Stomach smooth muscle (tissue), 2 donors: ENCODE data around the gene KLHL8.
"Not testable (repeated sequence)": the region's sequence is repeated elsewhere in the genome, so short reads cannot be mapped to it uniquely, and the experiment has no call there.

Experiments used
- H3K27ac ChIP-seq: one replicate; pipeline ENCODE4 v1.7.0; 2013; ENCODE audit warnings: mild to moderate bottlenecking, low read length, inconsistent platforms
- H3K27me3 ChIP-seq, 2 donors: one replicate each; pipeline ENCODE4 v1.7.0; 2013; ENCODE audit warnings: low read length in 2 of 2; ENCODE audit not compliant: insufficient read depth in 2 of 2, control insufficient read depth in 1 of 2
- H3K36me3 ChIP-seq, 2 donors: one replicate each; pipeline ENCODE4 v1.7.0; 2013; ENCODE audit warnings: low read length in 2 of 2; ENCODE audit not compliant: control insufficient read depth in 2 of 2, insufficient read depth in 2 of 2
- H3K4me1 ChIP-seq: one replicate; pipeline ENCODE4 v1.7.0; 2013; ENCODE audit warnings: low read length; ENCODE audit not compliant: control insufficient read depth, insufficient read depth
- H3K4me3 ChIP-seq, 2 donors: one replicate each; pipeline ENCODE4 v1.7.0; 2013; ENCODE audit warnings: low read length in 2 of 2
- H3K9ac ChIP-seq, 2 donors: one replicate each; pipeline ENCODE4 v1.7.0; 2013; ENCODE audit warnings: low read length in 2 of 2, mild to moderate bottlenecking in 1 of 2
- H3K9me3 ChIP-seq, 2 donors: one replicate each; pipeline ENCODE4 v1.7.0; 2013; ENCODE audit warnings: low read length in 2 of 2; ENCODE audit not compliant: control insufficient read depth in 2 of 2
- donor health status: healthy.
- donor health status: Pancreatic carcinoma.

KLHL8 gene

GRCh38 chr4:87228262-87228860, 7.9 kb upstream of the KLHL8 start:
- no peaks in the 10 kb centered on the region for H3K27me3 ChIP-seq
- H3K9ac ChIP-seq: no peak overlapping the region
- no peak overlapping the region for H3K27ac ChIP-seq
- H3K9me3 ChIP-seq: no peaks in the 10 kb centered on the region
- no peaks in the 10 kb centered on the region for H3K4me1 ChIP-seq
- H3K36me3 ChIP-seq: no peaks in the 10 kb centered on the region
- no peak overlapping the region for H3K4me3 ChIP-seq

- H3K4me3 ChIP-seq: no peak overlapping the region
- no peak overlapping the region for H3K27ac ChIP-seq
- H3K9ac ChIP-seq: no peak overlapping the region
Measured at GRCh38 chr4:87227751-87228151, 7.3 kb upstream of the KLHL8 start.

GRCh38 chr4:87225936-87226335, 5.5 kb upstream of the KLHL8 start:
- H3K4me3 ChIP-seq: no peak overlapping the region
- H3K9ac ChIP-seq: no peak overlapping the region
- no peaks in the 10 kb centered on the region for H3K36me3 ChIP-seq
- no peak overlapping the region for H3K27ac ChIP-seq
- H3K9me3 ChIP-seq: no peaks in the 10 kb centered on the region
- H3K4me1 ChIP-seq: no peaks in the 10 kb centered on the region
- no peaks in the 10 kb centered on the region for H3K27me3 ChIP-seq

More at GRCh38 chr4:87227751-87228151, 7.3 kb upstream of the KLHL8 start:
- Histone ChIP-seq H3K36me3 (no peaks in the 10 kb centered on the region), H3K27me3 (no peaks in the 10 kb centered on the region), H3K4me1 (no peaks in the 10 kb centered on the region), H3K9me3 (no peaks in the 10 kb centered on the region)

GRCh38 chr4:87224141-87224923, 3.9 kb upstream of the KLHL8 start:
- H3K9me3 ChIP-seq: no peaks in the 10 kb centered on the region
- H3K4me3 ChIP-seq: no peak overlapping the region
- no peaks in the 10 kb centered on the region for H3K36me3 ChIP-seq
- H3K4me1 ChIP-seq: peaks cover 4% of the 10 kb centered on the region
- H3K9ac ChIP-seq: no peak overlapping the region
- no peaks in the 10 kb centered on the region for H3K27me3 ChIP-seq
- H3K27ac ChIP-seq: no peak overlapping the region

GRCh38 chr4:87219632-87220093, 755 bp downstream of the KLHL8 start:
- Histone ChIP-seq H3K4me3 (peak overlapping the region; percentile 97 to 99), H3K4me1 (peaks cover 13% of the 10 kb centered on the region), H3K27ac (peak overlapping the region; percentile 71), H3K27me3 (no peaks in the 10 kb centered on the region), H3K36me3 (no peaks in the 10 kb centered on the region), H3K9ac (peak overlapping the region; percentile 80 to 82), H3K9me3 (no peaks in the 10 kb centered on the region)

GRCh38 chr4:87217235-87217763, 3.1 kb downstream of the KLHL8 start:
- not testable (repeated sequence) for H3K27ac ChIP-seq, H3K9me3 ChIP-seq, H3K9ac ChIP-seq, H3K27me3 ChIP-seq, H3K36me3 ChIP-seq, H3K4me3 ChIP-seq
- H3K4me1 ChIP-seq: peaks cover 13% of the 10 kb centered on the region

- Histone ChIP-seq H3K36me3 (no peaks in the 10 kb centered on the region), H3K27me3 (no peaks in the 10 kb centered on the region), H3K27ac (no peak overlapping the region), H3K4me3 (no peak overlapping the region), H3K4me1 (peaks cover 13% of the 10 kb centered on the region), H3K9ac (no peak overlapping the region), H3K9me3 (no peaks in the 10 kb centered on the region)
Measured at GRCh38 chr4:87216469-87216868, 3.9 kb downstream of the KLHL8 start.

- Histone ChIP-seq H3K27ac (no peak overlapping the region), H3K9me3 (no peaks in the 10 kb centered on the region), H3K4me3 (no peak overlapping the region), H3K36me3 (no peaks in the 10 kb centered on the region), H3K9ac (no peak overlapping the region), H3K27me3 (no peaks in the 10 kb centered on the region), H3K4me1 (peaks cover under 1% of the 10 kb centered on the region)
Measured at GRCh38 chr4:87213421-87214075, 6.9 kb downstream of the KLHL8 start.

- no peak overlapping the region for H3K9ac ChIP-seq
- H3K27me3 ChIP-seq: no peaks in the 10 kb centered on the region
- no peaks in the 10 kb centered on the region for H3K9me3 ChIP-seq
Measured at GRCh38 chr4:87211249-87211952, 9.0 kb downstream of the KLHL8 start.

GRCh38 chr4:87209696-87210095, 10.7 kb downstream of the KLHL8 start:
- no peak overlapping the region for H3K9ac ChIP-seq

More at GRCh38 chr4:87211249-87211952, 9.0 kb downstream of the KLHL8 start:
- Histone ChIP-seq H3K27ac (no peak overlapping the region), H3K4me1 (no peaks in the 10 kb centered on the region), H3K36me3 (no peaks in the 10 kb centered on the region), H3K4me3 (no peak overlapping the region)

More at GRCh38 chr4:87209696-87210095, 10.7 kb downstream of the KLHL8 start:
- H3K4me1 ChIP-seq: no peaks in the 10 kb centered on the region
- H3K4me3 ChIP-seq: no peak overlapping the region
- no peaks in the 10 kb centered on the region for H3K27me3 ChIP-seq
- H3K27ac ChIP-seq: no peak overlapping the region
- H3K9me3 ChIP-seq: no peaks in the 10 kb centered on the region
- H3K36me3 ChIP-seq: no peaks in the 10 kb centered on the region
